H9 (cell line): ENCODE results near the gene CD58. TPM values are rescaled to one million over a fixed set of nuclear protein-coding genes. Genes with fewer than 3 reads are reported as not detected.

Source experiments
- DNase-seq: peaks from one replicate; pipeline ENCODE4 v3.0.0-alpha.2; 2017
- H2AFZ ChIP-seq: one replicate; pipeline ENCODE4 v1.6.1; 2013; ENCODE audit warnings: mild to moderate bottlenecking, low read length, control low read depth, moderate library complexity
- H2AK5ac ChIP-seq: 2 replicates; pipeline ENCODE4 v1.6.1; 2013; ENCODE audit warnings: low read length, control low read depth, mixed read lengths; ENCODE audit not compliant: insufficient read length
- H2BK120ac ChIP-seq: one replicate; pipeline ENCODE4 v1.6.1; 2013; ENCODE audit warnings: low read depth, mild to moderate bottlenecking, low read length, control low read depth, inconsistent platforms; ENCODE audit not compliant: poor library complexity, severe bottlenecking
- H2BK12ac ChIP-seq: 2 replicates; pipeline ENCODE4 v1.6.1; 2013; ENCODE audit warnings: low read length, control low read depth, mixed read lengths, low read depth; ENCODE audit not compliant: insufficient read length
- H2BK15ac ChIP-seq: 2 replicates; pipeline ENCODE4 v1.6.1; 2013; ENCODE audit warnings: low read depth, low read length, control low read depth
- H2BK20ac ChIP-seq: one replicate; pipeline ENCODE4 v1.6.1; 2013; ENCODE audit warnings: low read depth, mild to moderate bottlenecking, low read length, control low read depth, inconsistent platforms; ENCODE audit not compliant: poor library complexity, severe bottlenecking
- H2BK5ac ChIP-seq: 2 replicates; pipeline ENCODE4 v1.6.1; 2013; ENCODE audit warnings: low read length, control low read depth, mixed read lengths; ENCODE audit not compliant: insufficient read length
- H3K14ac ChIP-seq: 2 replicates; pipeline ENCODE4 v1.6.1; 2013; ENCODE audit warnings: low read length, control low read depth; ENCODE audit not compliant: insufficient read depth
- H3K18ac ChIP-seq: 2 replicates; pipeline ENCODE4 v1.6.1; 2013; ENCODE audit warnings: low read depth, mild to moderate bottlenecking, mixed read lengths, low read length, control low read depth; ENCODE audit not compliant: insufficient read length
- H3K23ac ChIP-seq: 2 replicates; pipeline ENCODE4 v1.6.1; 2013; ENCODE audit warnings: low read length, control low read depth, mixed read lengths, low read depth; ENCODE audit not compliant: insufficient read length
- H3K23me2 ChIP-seq: 2 replicates; pipeline ENCODE4 v1.6.1; 2013; ENCODE audit warnings: low read depth, mild to moderate bottlenecking, mixed read lengths, low read length, control low read depth; ENCODE audit not compliant: insufficient read length, poor library complexity, severe bottlenecking
- H3K27ac ChIP-seq: 2 replicates; pipeline ENCODE4 v1.5.1; 2013; ENCODE audit warnings: low read length, control low read depth, mixed read lengths, low read depth; ENCODE audit not compliant: insufficient read length
- H3K27me3 ChIP-seq: 2 replicates; pipeline ENCODE4 v1.6.1; 2013; ENCODE audit warnings: low read length, control low read depth, inconsistent platforms; ENCODE audit not compliant: insufficient read depth
- H3K4ac ChIP-seq: 2 replicates; pipeline ENCODE4 v1.6.1; 2013; ENCODE audit warnings: low read depth, mild to moderate bottlenecking, control low read depth, inconsistent platforms, low read length, moderate library complexity
- H3K4me1 ChIP-seq: 2 replicates; pipeline ENCODE4 v1.6.1; 2013; ENCODE audit warnings: low read length, control low read depth, inconsistent platforms; ENCODE audit not compliant: insufficient read depth
- H3K4me2 ChIP-seq: 2 replicates; pipeline ENCODE4 v1.6.1; 2013; ENCODE audit warnings: low read length, control low read depth, mixed read lengths; ENCODE audit not compliant: insufficient read length, insufficient read depth
- H3K56ac ChIP-seq: 2 replicates; pipeline ENCODE4 v1.6.1; 2013; ENCODE audit warnings: low read depth, mild to moderate bottlenecking, mixed read lengths, low read length, control low read depth; ENCODE audit not compliant: insufficient read length
- H3K79me1 ChIP-seq: 2 replicates; pipeline ENCODE4 v1.6.1; 2013; ENCODE audit warnings: low read depth, mild to moderate bottlenecking, moderate library complexity, low read length, control low read depth, inconsistent platforms; ENCODE audit not compliant: insufficient read depth, poor library complexity, severe bottlenecking
- H3K79me2 ChIP-seq: 2 replicates; pipeline ENCODE4 v1.6.1; 2013; ENCODE audit warnings: low read length, control low read depth, inconsistent platforms; ENCODE audit not compliant: insufficient read depth
- H3K9ac ChIP-seq: 2 replicates; pipeline ENCODE4 v1.6.1; 2013; ENCODE audit warnings: low read length, control low read depth, mixed read lengths; ENCODE audit not compliant: insufficient read length; ENCODE audit errors: extremely low read depth
- H3K9me3 ChIP-seq: one replicate; pipeline ENCODE4 v1.6.1; 2013; ENCODE audit warnings: low read depth, low read length, inconsistent platforms; ENCODE audit not compliant: control insufficient read depth
- H3T11ph ChIP-seq: one replicate; pipeline ENCODE4 v1.6.1; 2013; ENCODE audit warnings: mild to moderate bottlenecking, low read length, control low read depth, inconsistent platforms
- H4K20me1 ChIP-seq: one replicate; pipeline ENCODE4 v1.6.1; 2013; ENCODE audit not compliant: control insufficient read depth, insufficient read length, insufficient read depth
- H4K5ac ChIP-seq: 2 replicates; pipeline ENCODE4 v1.6.1; 2013; ENCODE audit warnings: low read depth, mild to moderate bottlenecking, mixed read lengths, low read length, control low read depth; ENCODE audit not compliant: insufficient read length
- H4K8ac ChIP-seq: replicated peaks from 2 replicates; pipeline ENCODE4 v1.6.1; 2013; ENCODE audit warnings: low read length, control low read depth, mixed read lengths, low read depth; ENCODE audit not compliant: insufficient read length
- H4K91ac ChIP-seq: 2 replicates; pipeline ENCODE4 v1.6.1; 2013; ENCODE audit warnings: low read depth, mild to moderate bottlenecking, moderate library complexity, mixed read lengths, low read length, control low read depth; ENCODE audit not compliant: insufficient read length
- H3K27ac Mint-ChIP-seq, 3 experiments: 2 replicates in 2 of 3; 3 replicates in 1 of 3; pipeline ENCODE4 v1.8.0; 2020 to 2021; ENCODE audit warnings: mixed read lengths in 3 of 3, mild to moderate bottlenecking in 1 of 3, moderate library complexity in 1 of 3
- H3K27me3 Mint-ChIP-seq: 2 replicates; pipeline ENCODE4 v1.8.0; 2021; ENCODE audit warnings: low read depth, mild to moderate bottlenecking, moderate library complexity, mixed read lengths
- H3K36me3 Mint-ChIP-seq, 3 experiments: 2 replicates in 2 of 3; 3 replicates in 1 of 3; pipeline ENCODE4 v1.8.0; 2020 to 2021; ENCODE audit warnings: low read depth in 3 of 3, mixed read lengths in 3 of 3; ENCODE audit not compliant: insufficient read depth in 1 of 3
- H3K4me1 Mint-ChIP-seq, 2 experiments: 2 replicates each; pipeline ENCODE4 v1.8.0; 2020; ENCODE audit warnings: mixed read lengths in 2 of 2
- H3K4me3 Mint-ChIP-seq, 2 experiments: 2 replicates in 1 of 2; 3 replicates in 1 of 2; pipeline ENCODE4 v1.8.0; 2020 to 2021; ENCODE audit warnings: mild to moderate bottlenecking in 2 of 2, mixed read lengths in 2 of 2, moderate library complexity in 1 of 2
- H3K9me3 Mint-ChIP-seq, 2 experiments: 2 replicates in 1 of 2; 3 replicates in 1 of 2; pipeline ENCODE4 v1.8.0; 2020; ENCODE audit warnings: mild to moderate bottlenecking in 2 of 2, mixed read lengths in 2 of 2, moderate library complexity in 1 of 2
- WGBS: extraction: QIAGEN DNeasy Blood & Tissue Kit; methylation state at CpG from one replicate; pipeline ENCODE4 v1.1.7; 2013; ENCODE audit warnings: missing lambda C conversion rate, low lambda C conversion rate, mixed read lengths; ENCODE audit not compliant: insufficient read length; ENCODE audit errors: extremely low coverage; 5-methylcytosine and 5-hydroxymethylcytosine counted together
- total RNA-seq: library from RNA; stranded (reverse); gene quantifications from 2 replicates; pipeline ENCODE4 v1.2.1, GENCODE V29; 2021
- TF ChIP-seq, protein P1 (sequence below): fragments of 200-600 bp; sonication (generic); conservative IDR thresholded peaks from 3 replicates; pipeline ENCODE4 v1.8.0; 2021; ENCODE audit warnings: antibody characterized with exemption, mild to moderate bottlenecking

The CD58 gene
- total RNA-seq, 1 experiment from 2014 or later = 4.3 TPM

DNA sequence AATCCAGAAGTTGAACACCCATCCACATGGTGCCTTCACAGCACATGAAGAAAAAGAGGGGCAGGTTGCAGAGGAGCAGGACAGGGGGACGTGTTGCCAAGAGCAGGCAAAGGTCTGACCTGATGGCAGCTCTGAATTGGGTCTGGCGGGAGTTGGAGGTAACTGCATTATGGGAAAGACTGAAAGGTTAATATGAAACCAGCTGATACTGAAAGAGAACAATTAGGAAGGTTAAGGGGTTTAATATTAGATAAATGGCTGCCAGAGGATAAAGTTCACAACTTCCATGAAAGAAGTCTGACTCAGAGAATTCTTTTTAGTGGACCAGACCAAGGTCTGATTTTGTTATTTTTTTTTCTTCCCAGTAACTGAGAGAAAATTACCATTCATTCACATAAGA is 76.1 kb downstream of the CD58 start:
- WGBS = no CpG with 5 or more reads among the region's 2 CpGs
- H3K4me2 ChIP-seq = no peak overlapping the region
- H3K4me1 Mint-ChIP-seq = peaks cover 12 to 16% of the 10 kb centered on the region in 2 experiments; a peak in 3 of 4 replicates

More for the DNA sequence above, 76.1 kb downstream of the CD58 start:
- no peak overlapping the region for H3K4me3 Mint-ChIP-seq
- TF ChIP-seq, protein P1, sequence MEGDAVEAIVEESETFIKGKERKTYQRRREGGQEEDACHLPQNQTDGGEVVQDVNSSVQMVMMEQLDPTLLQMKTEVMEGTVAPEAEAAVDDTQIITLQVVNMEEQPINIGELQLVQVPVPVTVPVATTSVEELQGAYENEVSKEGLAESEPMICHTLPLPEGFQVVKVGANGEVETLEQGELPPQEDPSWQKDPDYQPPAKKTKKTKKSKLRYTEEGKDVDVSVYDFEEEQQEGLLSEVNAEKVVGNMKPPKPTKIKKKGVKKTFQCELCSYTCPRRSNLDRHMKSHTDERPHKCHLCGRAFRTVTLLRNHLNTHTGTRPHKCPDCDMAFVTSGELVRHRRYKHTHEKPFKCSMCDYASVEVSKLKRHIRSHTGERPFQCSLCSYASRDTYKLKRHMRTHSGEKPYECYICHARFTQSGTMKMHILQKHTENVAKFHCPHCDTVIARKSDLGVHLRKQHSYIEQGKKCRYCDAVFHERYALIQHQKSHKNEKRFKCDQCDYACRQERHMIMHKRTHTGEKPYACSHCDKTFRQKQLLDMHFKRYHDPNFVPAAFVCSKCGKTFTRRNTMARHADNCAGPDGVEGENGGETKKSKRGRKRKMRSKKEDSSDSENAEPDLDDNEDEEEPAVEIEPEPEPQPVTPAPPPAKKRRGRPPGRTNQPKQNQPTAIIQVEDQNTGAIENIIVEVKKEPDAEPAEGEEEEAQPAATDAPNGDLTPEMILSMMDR = no peak
- H2BK20ac ChIP-seq = no peak overlapping the region
- H2AK5ac ChIP-seq = no peak overlapping the region
- no peak overlapping the region for H3K18ac ChIP-seq
- peak overlapping the region in 1 of 3 experiments; percentile 36; a peak in 1 of 7 replicates for H3K27ac Mint-ChIP-seq
- no peak overlapping the region for H3K56ac ChIP-seq
- no peak for DNase-seq
- H2BK12ac ChIP-seq = no peak overlapping the region
- H3K9me3 Mint-ChIP-seq = no peaks in the 10 kb centered on the region
- H3K27me3 Mint-ChIP-seq = peaks cover 2% of the 10 kb centered on the region; the same call in 1 of the 2 replicates
- H2AFZ ChIP-seq = no peak overlapping the region
- no peak overlapping the region for H3K14ac ChIP-seq
- H3K27me3 ChIP-seq = no peaks in the 10 kb centered on the region
- no peak overlapping the region for H2BK120ac ChIP-seq
- H2BK5ac ChIP-seq = no peak overlapping the region
- H3K27ac ChIP-seq = no peak overlapping the region
- H3K79me2 ChIP-seq = no peaks in the 10 kb centered on the region
- H3K4ac ChIP-seq = no peak overlapping the region
- H4K20me1 ChIP-seq = no peaks in the 10 kb centered on the region
- H3K36me3 Mint-ChIP-seq = no peaks in the 10 kb centered on the region
- H3T11ph ChIP-seq = no peak overlapping the region
- no peaks in the 10 kb centered on the region for H3K9me3 ChIP-seq
- H3K23ac ChIP-seq = no peak overlapping the region
- no peak overlapping the region for H3K9ac ChIP-seq
- H3K79me1 ChIP-seq = no peaks in the 10 kb centered on the region
- no peak overlapping the region for H4K5ac ChIP-seq
- H3K23me2 ChIP-seq = no peaks in the 10 kb centered on the region
- H4K8ac ChIP-seq = no peak overlapping the region
- H3K4me1 ChIP-seq = no peaks in the 10 kb centered on the region
- H4K91ac ChIP-seq = no peak overlapping the region
- H2BK15ac ChIP-seq = no peak overlapping the region
